HEK293 (cell line): ENCODE results near the gene PROB1.

ENCODE experiments used
- ZNF138 ChIP-seq: fragments of 450-650 bp; formaldehyde crosslinking; IDR thresholded peaks from 2 replicates; pipeline ENCODE4 v1.5.1; 2016; ENCODE audit warnings: missing biosample characterization, missing genetic modification characterization, borderline replicate concordance
- ZNF324 ChIP-seq: fragments of 450-650 bp; formaldehyde crosslinking; IDR thresholded peaks from 2 replicates; pipeline ENCODE4 v1.5.1; 2016; ENCODE audit warnings: missing biosample characterization, missing genetic modification characterization
- TF ChIP-seq, protein P1 (sequence below): fragments of 450-650 bp; formaldehyde crosslinking; IDR thresholded peaks from 2 replicates; pipeline ENCODE4 v1.5.1; 2016; ENCODE audit warnings: missing biosample characterization, missing genetic modification characterization
- TF ChIP-seq, protein P2 (sequence below): fragments of 450-650 bp; formaldehyde crosslinking; IDR thresholded peaks from 2 replicates; pipeline ENCODE4 v1.5.1; 2016; ENCODE audit warnings: missing biosample characterization, missing genetic modification characterization, low read depth

DNA sequence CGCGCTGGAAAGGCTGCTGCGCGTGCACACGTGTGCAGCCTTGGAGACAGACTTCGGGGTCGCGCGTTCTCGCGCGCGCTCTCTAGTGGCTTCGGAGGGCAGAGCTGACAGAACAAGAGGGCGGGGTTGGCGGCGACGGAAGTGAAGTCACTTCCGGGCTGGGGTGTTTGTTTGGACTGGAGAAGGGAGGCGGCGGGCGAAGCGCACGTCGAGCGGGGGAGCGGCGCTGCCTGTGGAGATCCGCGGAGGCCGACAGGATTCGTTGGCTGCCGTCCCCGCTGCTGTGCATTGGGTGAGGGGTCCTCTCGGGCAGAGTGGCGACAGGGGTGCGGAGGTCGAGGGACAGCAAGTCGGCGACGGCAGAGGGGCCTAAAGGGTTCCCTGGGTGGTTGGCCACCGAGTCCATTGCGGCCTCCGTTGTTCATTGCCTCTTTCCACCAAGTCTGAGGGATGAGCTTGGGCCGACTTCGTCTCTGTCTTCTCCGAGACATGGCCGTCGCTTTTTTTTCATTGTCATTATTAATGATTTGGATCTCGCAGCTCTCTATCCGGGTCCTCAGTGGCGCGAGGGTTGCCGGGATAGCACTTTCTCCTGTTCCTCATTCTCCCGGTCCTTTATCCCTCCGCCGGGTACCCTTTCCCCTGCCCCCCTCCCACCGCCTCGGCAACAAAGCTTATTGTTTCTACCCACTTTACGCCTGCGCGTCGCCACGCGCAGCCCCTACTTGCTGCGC, 53.0 kb downstream of the PROB1 start, which contains the start of gene PAIP2:
- TF ChIP-seq, protein P1, sequence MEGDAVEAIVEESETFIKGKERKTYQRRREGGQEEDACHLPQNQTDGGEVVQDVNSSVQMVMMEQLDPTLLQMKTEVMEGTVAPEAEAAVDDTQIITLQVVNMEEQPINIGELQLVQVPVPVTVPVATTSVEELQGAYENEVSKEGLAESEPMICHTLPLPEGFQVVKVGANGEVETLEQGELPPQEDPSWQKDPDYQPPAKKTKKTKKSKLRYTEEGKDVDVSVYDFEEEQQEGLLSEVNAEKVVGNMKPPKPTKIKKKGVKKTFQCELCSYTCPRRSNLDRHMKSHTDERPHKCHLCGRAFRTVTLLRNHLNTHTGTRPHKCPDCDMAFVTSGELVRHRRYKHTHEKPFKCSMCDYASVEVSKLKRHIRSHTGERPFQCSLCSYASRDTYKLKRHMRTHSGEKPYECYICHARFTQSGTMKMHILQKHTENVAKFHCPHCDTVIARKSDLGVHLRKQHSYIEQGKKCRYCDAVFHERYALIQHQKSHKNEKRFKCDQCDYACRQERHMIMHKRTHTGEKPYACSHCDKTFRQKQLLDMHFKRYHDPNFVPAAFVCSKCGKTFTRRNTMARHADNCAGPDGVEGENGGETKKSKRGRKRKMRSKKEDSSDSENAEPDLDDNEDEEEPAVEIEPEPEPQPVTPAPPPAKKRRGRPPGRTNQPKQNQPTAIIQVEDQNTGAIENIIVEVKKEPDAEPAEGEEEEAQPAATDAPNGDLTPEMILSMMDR (tag by site-specific recombination) = peak; percentile 100
- TF ChIP-seq, protein P2, sequence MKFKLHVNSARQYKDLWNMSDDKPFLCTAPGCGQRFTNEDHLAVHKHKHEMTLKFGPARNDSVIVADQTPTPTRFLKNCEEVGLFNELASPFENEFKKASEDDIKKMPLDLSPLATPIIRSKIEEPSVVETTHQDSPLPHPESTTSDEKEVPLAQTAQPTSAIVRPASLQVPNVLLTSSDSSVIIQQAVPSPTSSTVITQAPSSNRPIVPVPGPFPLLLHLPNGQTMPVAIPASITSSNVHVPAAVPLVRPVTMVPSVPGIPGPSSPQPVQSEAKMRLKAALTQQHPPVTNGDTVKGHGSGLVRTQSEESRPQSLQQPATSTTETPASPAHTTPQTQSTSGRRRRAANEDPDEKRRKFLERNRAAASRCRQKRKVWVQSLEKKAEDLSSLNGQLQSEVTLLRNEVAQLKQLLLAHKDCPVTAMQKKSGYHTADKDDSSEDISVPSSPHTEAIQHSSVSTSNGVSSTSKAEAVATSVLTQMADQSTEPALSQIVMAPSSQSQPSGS (tag by site-specific recombination) = peak; percentile 59
- peak; percentile 99 for TF ChIP-seq ZNF324 (tag by site-specific recombination)
- TF ChIP-seq ZNF138 (tag by site-specific recombination) = no peak
